PC-9 (cell line): ENCODE measurements around the gene DLG2.

Experiments
- CTCF ChIP-seq: fragments of 200-600 bp; sonication (generic); conservative IDR thresholded peaks from 2 replicates; pipeline ENCODE4 v1.6.1; 2017; ENCODE audit warnings: mixed run types, antibody characterized with exemption, mild to moderate bottlenecking, moderate library complexity
- EZH2 ChIP-seq: fragments of 200-600 bp; sonication (generic); IDR thresholded peaks from 2 replicates; pipeline ENCODE4 v1.8.0; 2017; ENCODE audit warnings: antibody characterized with exemption, low read depth

GRCh38 chr11:85431319-85431718 lies 195.8 kb downstream of the DLG2 start:
- TF ChIP-seq CTCF = no peak
- TF ChIP-seq EZH2 = no peak
